Mesodermal cell (in vitro differentiated cells): Measurements from ENCODE around the gene CXCR3.
"Not testable (repeated sequence)": the region's sequence is repeated elsewhere in the genome, so short reads cannot be mapped to it uniquely, and the experiment has no call there.

Experiments used
- H3K27ac ChIP-seq: 2 replicates; pipeline ENCODE4 v1.7.0; 2013; ENCODE audit warnings: mild to moderate bottlenecking, low read depth, low read length, moderate library complexity; ENCODE audit not compliant: severe bottlenecking
- H3K36me3 ChIP-seq: 2 replicates; pipeline ENCODE4 v1.7.1; 2013; ENCODE audit warnings: mild to moderate bottlenecking, low read length, moderate library complexity; ENCODE audit not compliant: control insufficient read depth, insufficient read depth
- H3K4me1 ChIP-seq: one replicate; pipeline ENCODE4 v1.7.1; 2013; ENCODE audit warnings: mild to moderate bottlenecking, low read length; ENCODE audit not compliant: insufficient read depth, control insufficient read depth, poor library complexity, severe bottlenecking
- H3K4me3 ChIP-seq: 2 replicates; pipeline ENCODE4 v1.7.0; 2013; ENCODE audit warnings: low read length, control low read depth, mild to moderate bottlenecking; ENCODE audit not compliant: insufficient read depth, poor library complexity, severe bottlenecking; ENCODE audit errors: extremely low read depth
- H3K9me3 ChIP-seq: 2 replicates; pipeline ENCODE4 v1.7.1; 2013; ENCODE audit warnings: mild to moderate bottlenecking, low read length, moderate library complexity; ENCODE audit not compliant: control insufficient read depth
- WGBS, 2 experiments: methylation state at CpG; one replicate each; pipeline ENCODE4 v1.1.5; 2013; ENCODE audit warnings: missing lambda C conversion rate in 2 of 2; ENCODE audit not compliant: insufficient coverage in 2 of 2; 5-methylcytosine and 5-hydroxymethylcytosine counted together

CXCR3 gene

GRCh38 chrX:71609095-71609750 is 9.1 kb downstream of the CXCR3 start:
- WGBS, 2 experiments: 87% methylated on average over 2 of the region's 3 CpGs; no CpG with 5 or more reads in 1 of the 2 experiments
- Histone ChIP-seq H3K36me3 (peaks cover 56% of the 10 kb centered on the region), H3K4me1 (no peaks in the 10 kb centered on the region), H3K27ac (no peak overlapping the region), H3K4me3 (no peak overlapping the region), H3K9me3 (no peaks in the 10 kb centered on the region)

DNA sequence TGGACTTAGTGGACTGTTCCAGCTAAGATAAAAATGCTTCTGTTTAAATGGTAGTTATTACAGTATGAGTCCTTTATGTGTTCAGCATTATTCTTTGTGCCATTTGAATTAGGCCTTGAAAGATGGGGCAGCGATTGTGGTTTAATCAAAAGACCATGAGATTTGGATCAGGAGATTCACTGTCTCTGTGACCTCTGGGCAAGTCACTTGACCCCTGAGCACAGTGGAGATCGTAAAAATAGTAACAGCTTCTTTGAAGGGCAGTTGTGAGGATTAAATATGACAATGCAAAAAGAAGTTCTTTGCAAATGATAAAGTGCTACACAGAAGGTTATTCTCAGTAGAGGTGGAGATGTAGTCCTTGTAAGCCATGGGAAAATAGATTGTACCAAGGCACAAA is 10.8 kb downstream of the CXCR3 start:
- Histone ChIP-seq H3K36me3 (peaks cover 64% of the 10 kb centered on the region), H3K4me1 (no peaks in the 10 kb centered on the region), H3K27ac (no peak overlapping the region), H3K4me3 (no peak overlapping the region), H3K9me3 (peaks cover 11% of the 10 kb centered on the region)
- WGBS, 2 experiments: 83 to 90% methylated on average over 1 to 2 of the region's 2 CpGs

- Histone ChIP-seq H3K4me1 (no peaks in the 10 kb centered on the region), H3K36me3 (peaks cover 69% of the 10 kb centered on the region)
- WGBS, 2 experiments: 91 to 92% methylated on average over 5 to 6 of the region's 9 CpGs
These were observed 11.6 kb downstream of the CXCR3 start for GRCh38 chrX:71606536-71607216.

GRCh38 chrX:71604796-71605568 is 13.3 kb downstream of the CXCR3 start:
- peaks cover 11% of the 10 kb centered on the region for H3K9me3 ChIP-seq
- H3K4me1 ChIP-seq: no peaks in the 10 kb centered on the region
- WGBS, 2 experiments: 100% methylated on average over 2 of the region's 8 CpGs; no CpG with 5 or more reads in 1 of the 2 experiments
- peaks cover 69% of the 10 kb centered on the region for H3K36me3 ChIP-seq
- H3K27ac ChIP-seq: no peak overlapping the region
- no peak overlapping the region for H3K4me3 ChIP-seq

More at GRCh38 chrX:71606536-71607216, 11.6 kb downstream of the CXCR3 start:
- no peak overlapping the region for H3K27ac ChIP-seq
- H3K9me3 ChIP-seq: peaks cover 11% of the 10 kb centered on the region
- H3K4me3 ChIP-seq: no peak overlapping the region

- WGBS, 2 experiments: 93 to 99% methylated on average over 9 to 10 of the region's 10 CpGs
- peaks cover 11% of the 10 kb centered on the region for H3K9me3 ChIP-seq
- H3K27ac ChIP-seq: peak overlapping the region; percentile 41
- no peaks in the 10 kb centered on the region for H3K4me1 ChIP-seq
- peaks cover 64% of the 10 kb centered on the region for H3K36me3 ChIP-seq
- H3K4me3 ChIP-seq: no peak overlapping the region
These were observed 14.2 kb downstream of the CXCR3 start for GRCh38 chrX:71604141-71604540.

DNA sequence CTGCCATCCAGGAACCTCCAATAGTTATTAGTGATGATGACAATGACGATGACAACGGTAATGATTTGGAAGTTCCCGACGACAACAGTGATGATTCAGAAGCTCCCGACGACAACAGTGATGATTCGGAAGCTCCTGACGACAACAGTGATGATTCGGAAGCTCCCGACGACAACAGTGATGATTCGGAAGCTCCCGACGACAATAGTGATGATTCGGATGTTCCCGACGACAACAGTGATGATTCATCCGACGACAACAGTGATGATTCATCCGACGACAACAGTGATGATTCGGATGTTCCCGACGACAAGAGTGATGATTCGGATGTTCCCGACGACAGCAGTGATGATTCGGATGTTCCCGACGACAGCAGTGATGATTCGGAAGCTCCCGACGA is 14.7 kb downstream of the CXCR3 start:
- H3K4me3 ChIP-seq: no peak overlapping the region
- H3K36me3 ChIP-seq: peaks cover 62% of the 10 kb centered on the region
- H3K27ac ChIP-seq: peak overlapping the region; percentile 41
- 94 to 96% methylated on average over 9 to 25 of the region's 33 CpGs for WGBS, 2 experiments
- H3K4me1 ChIP-seq: no peaks in the 10 kb centered on the region
- H3K9me3 ChIP-seq: peaks cover 11% of the 10 kb centered on the region

GRCh38 chrX:71599965-71600364 is 18.3 kb downstream of the CXCR3 start:
- WGBS, 2 experiments: 100% methylated on average over 1 to 2 of the region's 2 CpGs

DNA sequence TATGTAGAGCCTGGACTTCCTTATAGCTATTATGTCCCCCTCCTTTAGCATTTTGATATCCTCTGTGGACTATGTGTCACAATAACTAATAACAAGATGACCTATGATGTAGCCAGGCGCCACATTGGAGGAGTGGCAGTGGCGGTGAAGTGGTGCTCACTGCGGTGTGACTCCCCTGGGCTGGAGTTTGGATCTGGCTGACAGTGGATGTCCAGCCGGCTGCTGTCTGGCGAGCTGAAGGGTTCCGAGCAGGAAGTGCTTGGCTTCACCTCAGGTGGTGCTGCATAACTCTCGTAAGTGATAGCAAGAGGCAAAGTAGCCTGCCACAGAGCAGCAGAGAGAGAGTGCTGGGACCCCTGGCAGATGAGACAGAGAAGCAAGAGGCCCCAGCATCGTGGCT is 25.1 kb downstream of the CXCR3 start:
- WGBS, 2 experiments: no CpG with 5 or more reads among the region's 8 CpGs
- H3K4me1 ChIP-seq, H3K27ac ChIP-seq, H3K4me3 ChIP-seq, H3K9me3 ChIP-seq: not testable (repeated sequence)
- H3K36me3 ChIP-seq: peaks cover 13% of the 10 kb centered on the region

More at GRCh38 chrX:71599965-71600364, 18.3 kb downstream of the CXCR3 start:
- Histone ChIP-seq H3K9me3 (peaks cover 11% of the 10 kb centered on the region), H3K4me3 (no peak overlapping the region), H3K27ac (no peak overlapping the region), H3K36me3 (peaks cover 57% of the 10 kb centered on the region), H3K4me1 (no peaks in the 10 kb centered on the region)

DNA sequence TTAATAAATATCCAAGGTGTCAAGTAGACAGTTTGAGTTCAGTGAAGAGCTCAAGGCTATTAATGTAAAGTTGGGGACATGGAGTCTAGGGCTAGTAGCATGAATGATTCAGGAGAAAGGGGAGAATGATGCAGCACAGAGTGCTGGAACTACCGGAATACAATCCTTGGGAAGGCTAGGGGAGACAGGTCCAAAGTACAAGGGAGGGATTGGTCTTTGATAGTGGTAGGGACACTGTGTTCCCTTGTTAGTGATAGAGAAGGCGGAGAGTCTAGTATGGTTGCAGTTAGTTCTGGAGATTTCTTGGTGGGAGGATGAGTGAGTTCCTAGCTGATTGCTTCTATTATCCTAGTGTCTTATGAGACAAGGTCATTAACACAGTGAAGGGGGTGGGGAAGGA is 31.4 kb downstream of the CXCR3 start:
- Histone ChIP-seq H3K4me3 (no peak overlapping the region), H3K9me3 (no peaks in the 10 kb centered on the region), H3K4me1 (no peaks in the 10 kb centered on the region), H3K36me3 (peaks cover under 1% of the 10 kb centered on the region), H3K27ac (no peak overlapping the region)
- WGBS, 2 experiments: 96% methylated on average over 2 of the region's 2 CpGs; no CpG with 5 or more reads in 1 of the 2 experiments

DNA sequence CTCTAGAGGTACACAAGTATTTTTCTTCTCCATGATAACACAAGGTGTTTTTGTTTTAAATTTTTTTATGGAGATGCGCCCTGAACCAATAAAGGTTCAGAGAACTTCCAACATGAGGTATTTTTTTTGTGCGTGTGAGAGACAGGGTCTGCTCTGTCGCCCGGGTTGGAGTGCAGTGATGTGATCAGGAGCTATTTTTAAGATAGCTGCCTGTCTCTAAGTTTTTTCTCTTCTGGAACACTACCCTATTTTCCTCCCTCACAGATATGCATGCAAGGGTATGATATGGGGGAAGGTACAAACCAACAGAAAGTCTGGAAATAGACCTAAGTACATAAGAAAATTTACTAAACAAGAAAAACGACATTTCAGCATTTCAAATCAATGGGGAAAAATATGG is 37.1 kb downstream of the CXCR3 start:
- WGBS, 2 experiments: no CpG with 5 or more reads among the region's 5 CpGs
- Histone ChIP-seq H3K36me3 (peaks cover 13% of the 10 kb centered on the region), H3K4me3 (no peak overlapping the region), H3K27ac (no peak overlapping the region), H3K9me3 (no peaks in the 10 kb centered on the region), H3K4me1 (no peaks in the 10 kb centered on the region)
